ENCODE data around the gene OSBPL10.
"Not testable (repeated sequence)": the region's sequence is repeated elsewhere in the genome, so short reads cannot be mapped to it uniquely, and the experiment has no call there.

The OSBPL10 gene

GRCh38 chr3:32009957-32010356 is 28.9 kb upstream of the OSBPL10 start:
- H3K36me3 ChIP-seq (ENCODE audit: control insufficient read depth, insufficient read depth, low read length): no peaks in the 10 kb centered on the region
- H3K27ac ChIP-seq (ENCODE audit: low read length): no peak overlapping the region
- no peak for DNase-seq (ENCODE audit: low read depth, low spot score)
- H3K4me1 ChIP-seq (ENCODE audit: control insufficient read depth, insufficient read depth, low read length): no peaks in the 10 kb centered on the region
- no peaks in the 10 kb centered on the region for H3K9me3 ChIP-seq (ENCODE audit: control insufficient read depth, insufficient read depth, low read length)
- no CpG with 5 or more reads among the region's 2 CpGs for WGBS (ENCODE audit: insufficient coverage, insufficient read length)
- no peak overlapping the region for H3K4me3 ChIP-seq (ENCODE audit: low read length)
- no peaks in the 10 kb centered on the region for H3K27me3 ChIP-seq (ENCODE audit: control insufficient read depth, insufficient read depth, low read length)

- no peak for DNase-seq (ENCODE audit: low read depth, low spot score)
- H3K4me1 ChIP-seq (ENCODE audit: control insufficient read depth, insufficient read depth, low read length): peaks cover 2% of the 10 kb centered on the region; the same call in 1 of the 2 replicates
- no peaks in the 10 kb centered on the region for H3K36me3 ChIP-seq (ENCODE audit: control insufficient read depth, insufficient read depth, low read length)
- H3K27me3 ChIP-seq (ENCODE audit: control insufficient read depth, insufficient read depth, low read length): no peaks in the 10 kb centered on the region
- H3K4me3 ChIP-seq (ENCODE audit: low read length): no peak overlapping the region
- H3K27ac ChIP-seq (ENCODE audit: low read length): no peak overlapping the region
- no CpG with 5 or more reads among the region's 2 CpGs for WGBS (ENCODE audit: insufficient coverage, insufficient read length)
- H3K9me3 ChIP-seq (ENCODE audit: control insufficient read depth, insufficient read depth, low read length): no peaks in the 10 kb centered on the region
Measured at GRCh38 chr3:32009101-32009500, 28.0 kb upstream of the OSBPL10 start.

DNA sequence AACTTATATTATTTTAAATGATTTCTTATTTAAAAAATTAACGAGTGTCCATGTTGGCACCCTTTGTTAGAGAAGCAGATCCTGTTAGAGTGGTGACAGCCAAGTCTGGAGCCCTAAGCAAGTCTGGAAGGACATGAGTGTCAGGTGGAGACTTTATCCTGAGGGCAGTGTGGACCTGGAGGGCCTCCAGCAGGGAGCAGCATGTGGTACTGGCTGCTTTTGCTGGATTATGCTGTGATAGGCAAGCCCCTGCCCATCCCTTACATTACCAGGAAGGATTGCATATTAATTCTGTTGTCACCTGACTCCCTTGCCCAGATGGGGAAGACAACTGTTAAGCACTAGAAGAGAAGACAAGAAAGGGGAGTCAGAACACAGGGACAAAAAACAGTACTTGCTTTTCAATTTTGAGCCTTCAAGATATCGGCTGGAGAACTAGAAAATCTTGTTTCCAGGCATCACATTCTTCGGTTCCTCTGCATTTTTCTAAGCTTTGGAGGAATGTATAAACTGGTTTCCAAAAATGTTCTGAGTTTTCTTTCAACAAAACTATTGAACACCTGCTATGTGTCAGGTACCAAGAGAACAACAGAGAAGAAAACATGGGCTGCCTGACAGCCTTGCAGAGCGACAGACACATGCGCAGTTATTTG is 23.2 kb upstream of the OSBPL10 start:
- Histone ChIP-seq H3K4me3 (ENCODE audit: low read length) (no peak overlapping the region), H3K36me3 (ENCODE audit: control insufficient read depth, insufficient read depth, low read length) (no peaks in the 10 kb centered on the region), H3K9me3 (ENCODE audit: control insufficient read depth, insufficient read depth, low read length) (no peaks in the 10 kb centered on the region), H3K27me3 (ENCODE audit: control insufficient read depth, insufficient read depth, low read length) (no peaks in the 10 kb centered on the region), H3K27ac (ENCODE audit: low read length) (no peak overlapping the region), H3K4me1 (ENCODE audit: control insufficient read depth, insufficient read depth, low read length) (peaks cover 8% of the 10 kb centered on the region; the same call in 1 of the 2 replicates)
- no peak for DNase-seq (ENCODE audit: low read depth, low spot score)
- WGBS (ENCODE audit: insufficient coverage, insufficient read length): no CpG with 5 or more reads among the region's 5 CpGs

DNA sequence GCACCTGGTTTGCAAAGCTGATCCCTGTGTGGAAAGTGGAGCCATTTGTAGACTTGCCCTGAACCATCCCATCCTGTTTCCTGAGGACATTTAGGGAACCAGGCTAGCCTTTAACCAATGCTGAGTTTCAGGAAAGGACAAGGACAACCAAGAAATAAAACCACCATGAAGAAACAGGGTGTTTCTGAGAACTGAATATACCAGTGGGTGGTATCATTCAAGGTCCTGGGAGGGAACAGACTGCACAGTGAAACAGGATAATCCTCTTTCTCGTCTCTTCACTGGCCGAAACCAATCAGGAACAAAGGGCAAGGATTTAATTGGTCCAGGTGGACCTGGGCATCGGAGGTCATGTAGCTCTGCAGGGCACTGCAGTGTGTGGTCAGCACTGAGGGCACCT is 22.3 kb upstream of the OSBPL10 start:
- WGBS (ENCODE audit: insufficient coverage, insufficient read length): no CpG with 5 or more reads among the region's 3 CpGs
- Histone ChIP-seq H3K9me3 (ENCODE audit: control insufficient read depth, insufficient read depth, low read length) (no peaks in the 10 kb centered on the region), H3K36me3 (ENCODE audit: control insufficient read depth, insufficient read depth, low read length) (no peaks in the 10 kb centered on the region), H3K27me3 (ENCODE audit: control insufficient read depth, insufficient read depth, low read length) (no peaks in the 10 kb centered on the region), H3K27ac (ENCODE audit: low read length) (no peak overlapping the region), H3K4me3 (ENCODE audit: low read length) (no peak overlapping the region), H3K4me1 (ENCODE audit: control insufficient read depth, insufficient read depth, low read length) (peaks cover 8% of the 10 kb centered on the region; the same call in 1 of the 2 replicates)
- no peak for DNase-seq (ENCODE audit: low read depth, low spot score)

DNA sequence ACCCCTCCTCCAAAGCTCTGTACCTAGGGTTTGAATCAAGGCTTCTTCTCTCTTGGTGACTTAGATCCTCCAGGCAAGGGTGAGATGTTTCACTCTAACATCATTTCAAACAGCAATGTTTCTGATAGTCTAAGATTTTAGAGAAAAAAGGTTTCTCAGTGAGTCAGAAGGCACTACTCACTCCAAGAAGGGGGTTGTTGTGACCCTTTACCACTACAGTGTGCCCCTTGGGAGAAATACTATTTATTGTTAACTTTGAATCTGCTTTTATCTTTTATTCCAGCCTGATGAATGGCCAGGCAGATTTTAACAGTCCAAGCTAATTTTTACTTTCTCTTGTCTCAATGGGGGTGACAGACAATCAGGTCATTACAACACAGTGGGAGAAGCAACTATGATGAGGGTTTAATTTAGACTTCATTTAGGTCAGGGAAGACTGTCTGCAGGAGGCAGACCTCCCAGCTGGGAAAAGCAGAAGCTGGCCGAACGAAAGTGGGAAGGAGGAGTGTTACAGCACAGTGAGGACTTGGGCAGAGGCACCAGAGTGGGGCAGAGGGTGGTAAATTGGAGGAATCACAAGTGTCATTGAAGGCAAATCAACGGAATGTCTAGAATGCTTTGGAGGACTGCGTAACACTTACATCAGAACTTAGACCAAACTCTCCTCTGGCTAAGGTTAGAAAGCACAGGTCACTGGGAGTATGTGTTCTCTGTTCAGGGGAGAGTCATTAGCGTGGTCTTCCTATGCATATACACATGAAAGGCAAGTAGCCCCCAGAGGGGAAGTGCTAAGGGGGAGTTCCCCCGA is 21.7 kb upstream of the OSBPL10 start:
- Histone ChIP-seq H3K4me1 (ENCODE audit: control insufficient read depth, insufficient read depth, low read length) (peaks cover 8% of the 10 kb centered on the region; the same call in 1 of the 2 replicates), H3K9me3 (ENCODE audit: control insufficient read depth, insufficient read depth, low read length) (no peaks in the 10 kb centered on the region), H3K27me3 (ENCODE audit: control insufficient read depth, insufficient read depth, low read length) (no peaks in the 10 kb centered on the region), H3K4me3 (ENCODE audit: low read length) (no peak overlapping the region), H3K27ac (ENCODE audit: low read length) (no peak overlapping the region), H3K36me3 (ENCODE audit: control insufficient read depth, insufficient read depth, low read length) (no peaks in the 10 kb centered on the region)
- DNase-seq (ENCODE audit: low read depth, low spot score): no peak
- no CpG with 5 or more reads among the region's 6 CpGs for WGBS (ENCODE audit: insufficient coverage, insufficient read length)

- no CpG with 5 or more reads among the region's 3 CpGs for WGBS (ENCODE audit: insufficient coverage, insufficient read length)
- Histone ChIP-seq H3K27ac (ENCODE audit: low read length) (no peak overlapping the region), H3K36me3 (ENCODE audit: control insufficient read depth, insufficient read depth, low read length) (no peaks in the 10 kb centered on the region), H3K4me1 (ENCODE audit: control insufficient read depth, insufficient read depth, low read length) (peaks cover 8% of the 10 kb centered on the region; the same call in 1 of the 2 replicates), H3K4me3 (ENCODE audit: low read length) (no peak overlapping the region), H3K9me3 (ENCODE audit: control insufficient read depth, insufficient read depth, low read length) (no peaks in the 10 kb centered on the region), H3K27me3 (ENCODE audit: control insufficient read depth, insufficient read depth, low read length) (no peaks in the 10 kb centered on the region)
- DNase-seq (ENCODE audit: low read depth, low spot score): no peak
Measured at GRCh38 chr3:32000877-32001276, 19.8 kb upstream of the OSBPL10 start.

- DNase-seq (ENCODE audit: low read depth, low spot score): no peak
- H3K36me3 ChIP-seq (ENCODE audit: control insufficient read depth, insufficient read depth, low read length): no peaks in the 10 kb centered on the region
- WGBS (ENCODE audit: insufficient coverage, insufficient read length): no CpG with 5 or more reads among the region's 7 CpGs
- H3K4me1 ChIP-seq (ENCODE audit: control insufficient read depth, insufficient read depth, low read length): peaks cover 8% of the 10 kb centered on the region; the same call in 1 of the 2 replicates
- no peaks in the 10 kb centered on the region for H3K9me3 ChIP-seq (ENCODE audit: control insufficient read depth, insufficient read depth, low read length)
- H3K27ac ChIP-seq (ENCODE audit: low read length): no peak overlapping the region
- H3K4me3 ChIP-seq (ENCODE audit: low read length): no peak overlapping the region
- no peaks in the 10 kb centered on the region for H3K27me3 ChIP-seq (ENCODE audit: control insufficient read depth, insufficient read depth, low read length)
Measured at GRCh38 chr3:31999907-32000439, 18.9 kb upstream of the OSBPL10 start.

DNA sequence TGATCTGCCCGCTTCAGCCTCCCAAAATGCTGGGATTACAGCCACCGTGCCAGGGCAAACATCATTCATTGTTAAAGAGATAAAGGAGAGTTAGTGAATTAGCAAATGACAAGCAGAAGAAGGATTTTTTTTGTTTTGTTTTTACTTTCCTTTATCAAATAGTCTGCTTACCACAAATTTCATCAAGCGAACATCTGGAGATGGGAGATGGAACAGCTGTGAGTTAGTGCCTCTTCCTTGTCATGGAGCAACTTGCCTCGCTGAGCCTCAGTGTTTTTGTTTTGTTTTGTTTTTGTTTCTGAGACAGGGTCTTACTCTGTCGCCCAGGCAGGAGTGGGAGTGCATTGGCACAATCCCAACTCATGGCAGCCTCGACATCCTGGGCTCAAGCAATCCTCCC is 16.4 kb upstream of the OSBPL10 start:
- Histone ChIP-seq H3K27me3 (ENCODE audit: control insufficient read depth, insufficient read depth, low read length) (no peaks in the 10 kb centered on the region), H3K9me3 (ENCODE audit: control insufficient read depth, insufficient read depth, low read length) (no peaks in the 10 kb centered on the region), H3K36me3 (ENCODE audit: control insufficient read depth, insufficient read depth, low read length) (no peaks in the 10 kb centered on the region), H3K27ac (ENCODE audit: low read length) (no peak overlapping the region), H3K4me1 (ENCODE audit: control insufficient read depth, insufficient read depth, low read length) (no peaks in the 10 kb centered on the region), H3K4me3 (ENCODE audit: low read length) (no peak overlapping the region)
- no CpG with 5 or more reads among the region's 6 CpGs for WGBS (ENCODE audit: insufficient coverage, insufficient read length)
- no peak for DNase-seq (ENCODE audit: low read depth, low spot score)

GRCh38 chr3:31996195-31996594 is 15.1 kb upstream of the OSBPL10 start:
- no peaks in the 10 kb centered on the region for H3K27me3 ChIP-seq (ENCODE audit: control insufficient read depth, insufficient read depth, low read length)
- WGBS (ENCODE audit: insufficient coverage, insufficient read length): no CpG with 5 or more reads among the region's 1 CpG
- no peak for DNase-seq (ENCODE audit: low read depth, low spot score)
- H3K9me3 ChIP-seq (ENCODE audit: control insufficient read depth, insufficient read depth, low read length): no peaks in the 10 kb centered on the region
- H3K4me3 ChIP-seq (ENCODE audit: low read length): no peak overlapping the region
- H3K36me3 ChIP-seq (ENCODE audit: control insufficient read depth, insufficient read depth, low read length): no peaks in the 10 kb centered on the region
- no peaks in the 10 kb centered on the region for H3K4me1 ChIP-seq (ENCODE audit: control insufficient read depth, insufficient read depth, low read length)
- no peak overlapping the region for H3K27ac ChIP-seq (ENCODE audit: low read length)

DNA sequence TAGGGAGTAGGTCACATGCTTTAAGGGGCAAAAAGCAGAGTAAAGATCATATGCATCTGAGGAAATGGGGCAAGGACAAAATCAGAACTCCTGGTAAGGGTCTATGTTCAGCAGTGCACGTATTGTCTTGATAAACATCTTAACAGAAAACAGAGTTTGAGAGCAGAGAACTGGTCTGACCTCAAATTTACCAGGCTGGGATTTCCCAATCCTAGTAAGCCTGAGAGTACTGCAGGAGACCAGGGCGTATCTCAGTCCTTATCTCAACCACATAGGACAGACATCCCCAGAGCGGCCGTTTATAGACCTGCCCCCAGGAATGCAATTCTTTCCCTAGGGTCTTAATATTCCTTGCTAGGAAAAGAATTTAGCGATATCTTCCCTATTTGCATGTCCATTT is 14.0 kb upstream of the OSBPL10 start:
- H3K36me3 ChIP-seq (ENCODE audit: control insufficient read depth, insufficient read depth, low read length); H3K4me3 ChIP-seq (ENCODE audit: low read length); H3K27me3 ChIP-seq (ENCODE audit: control insufficient read depth, insufficient read depth, low read length); DNase-seq (ENCODE audit: low read depth, low spot score); H3K9me3 ChIP-seq (ENCODE audit: control insufficient read depth, insufficient read depth, low read length); H3K4me1 ChIP-seq (ENCODE audit: control insufficient read depth, insufficient read depth, low read length); H3K27ac ChIP-seq (ENCODE audit: low read length): not testable (repeated sequence)
- no CpG with 5 or more reads among the region's 5 CpGs for WGBS (ENCODE audit: insufficient coverage, insufficient read length)

Measured in iPS DF 6.9 (cell line).